RPMI8226 (cell line): Measurements from ENCODE around the gene CRYGD.
"Not testable (repeated sequence)": the region's sequence is repeated elsewhere in the genome, so short reads cannot be mapped to it uniquely, and the experiment has no call there.

Experiments used
- DNase-seq: peaks from one replicate; pipeline ENCODE4 v3.0.0-alpha.2; 2015

Gene CRYGD

GRCh38 chr2:208124013-208124715 lies at the start of gene CRYGD:
Gene CRYGD (minus strand): TSS chr2:208124524. CDS start chr2:208124473, 51 bp downstream.
- DNase-seq = not testable (repeated sequence)

GRCh38 chr2:208172125-208172524 lies 47.8 kb upstream of the CRYGD start:
- no peak for DNase-seq

- no peak for DNase-seq
Measured at GRCh38 chr2:208164951-208165755, 40.8 kb upstream of the CRYGD start.

- DNase-seq = no peak
Measured at GRCh38 chr2:208163489-208163888, 39.2 kb upstream of the CRYGD start, which contains the start of gene CRYGA. Gene CRYGA (minus strand): TSS chr2:208163589. CDS start chr2:208163556, 33 bp downstream.

- no peak for DNase-seq
Measured at GRCh38 chr2:208156439-208156838, 32.1 kb upstream of the CRYGD start.

GRCh38 chr2:208153156-208153555 lies 28.8 kb upstream of the CRYGD start:
- no peak for DNase-seq

GRCh38 chr2:208150956-208151355 lies 26.6 kb upstream of the CRYGD start:
- DNase-seq = no peak

- no peak for DNase-seq
Measured at GRCh38 chr2:208150094-208150493, 25.8 kb upstream of the CRYGD start.

- no peak for DNase-seq
Measured at GRCh38 chr2:208148803-208149202, 24.5 kb upstream of the CRYGD start.

- no peak for DNase-seq
Measured at GRCh38 chr2:208147759-208148158, 23.4 kb upstream of the CRYGD start.

GRCh38 chr2:208147008-208147407 lies 22.7 kb upstream of the CRYGD start:
- no peak for DNase-seq

- no peak for DNase-seq
Measured at GRCh38 chr2:208146006-208146405, 21.7 kb upstream of the CRYGD start, which contains the start of gene CRYGB. Gene CRYGB (minus strand): TSS chr2:208146158. CDS start chr2:208146120, 38 bp downstream.

- no peak for DNase-seq
Measured at GRCh38 chr2:208142925-208143799, 18.8 kb upstream of the CRYGD start.

- DNase-seq = no peak
Measured at GRCh38 chr2:208142240-208142924, 18.1 kb upstream of the CRYGD start.

- DNase-seq = no peak
Measured at GRCh38 chr2:208139447-208139846, 15.1 kb upstream of the CRYGD start.

- not testable (repeated sequence) for DNase-seq
Measured at GRCh38 chr2:208138334-208138733, 14.0 kb upstream of the CRYGD start.

- DNase-seq = no peak
Measured at GRCh38 chr2:208136716-208137094, 12.4 kb upstream of the CRYGD start.

GRCh38 chr2:208135794-208136715 lies 11.7 kb upstream of the CRYGD start:
- no peak for DNase-seq

GRCh38 chr2:208134928-208135586 lies 10.7 kb upstream of the CRYGD start:
- DNase-seq = no peak

GRCh38 chr2:208130712-208131110 lies 6.4 kb upstream of the CRYGD start:
- no peak for DNase-seq
